Measurements from ENCODE around the gene ACTN1.

Gene ACTN1

DNA sequence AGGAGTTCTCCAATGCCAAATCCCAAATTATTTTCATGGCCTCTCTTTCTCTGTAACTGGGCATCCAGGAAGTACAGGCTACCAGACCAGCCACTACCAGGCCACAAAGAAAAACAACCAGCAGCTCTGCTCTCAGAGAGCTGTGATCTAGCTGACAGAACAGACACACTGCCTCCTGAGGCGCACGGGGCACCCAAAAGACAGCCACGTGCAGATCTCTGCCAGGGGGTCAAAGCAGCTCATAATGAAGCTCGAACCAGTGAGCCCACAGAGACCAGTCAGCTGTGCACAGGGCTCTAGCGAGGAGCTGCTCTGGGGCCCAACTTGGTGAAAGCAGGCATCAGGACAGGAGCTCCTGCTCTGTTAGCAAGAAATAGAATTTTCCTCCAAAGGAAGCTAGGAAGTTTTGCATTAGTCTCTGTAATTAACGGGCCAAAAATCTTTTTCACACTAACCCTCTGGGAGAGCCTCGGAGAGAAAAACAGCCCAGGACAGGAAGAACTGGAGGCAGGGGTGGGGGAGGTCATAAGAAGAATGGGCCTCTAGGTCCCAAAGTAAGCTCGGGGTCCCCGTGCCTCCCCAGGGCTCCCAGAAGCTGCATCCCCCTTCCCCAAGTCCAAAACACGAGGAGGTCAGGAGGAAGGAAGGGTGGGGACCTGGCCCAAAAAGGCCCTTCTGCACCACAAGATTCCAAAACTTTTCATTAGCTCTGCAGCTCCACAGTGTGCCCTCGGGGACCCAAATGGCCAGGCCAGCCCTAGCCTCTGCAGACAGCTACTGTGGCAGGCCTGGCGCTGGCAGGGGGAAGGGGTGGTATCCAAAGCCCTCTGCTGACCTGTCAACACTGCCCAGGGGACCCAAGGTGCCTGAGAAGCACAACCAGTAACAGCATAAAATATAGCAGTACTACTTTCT, 30.2 kb downstream of the ACTN1 start:
- no peak for DNase-seq

DNA sequence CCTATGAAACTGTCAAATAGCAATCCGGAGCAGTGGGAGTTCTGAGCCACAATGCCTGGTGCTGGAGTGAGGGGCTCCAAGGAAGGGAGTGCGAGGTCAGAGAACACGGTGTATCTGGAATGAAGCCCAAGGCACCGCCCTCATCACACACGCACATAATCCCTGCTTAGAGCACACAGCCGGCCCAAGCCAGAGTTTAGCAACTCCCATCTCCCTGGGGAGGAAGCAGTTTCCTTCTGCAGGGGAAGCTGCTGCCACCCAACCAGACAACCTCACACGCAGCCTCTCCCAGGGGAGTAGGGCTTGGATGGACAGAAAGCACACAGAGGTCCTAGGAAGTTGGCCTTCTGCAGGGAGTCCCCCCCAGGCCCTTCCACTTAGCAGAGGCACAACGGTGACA, 31.3 kb downstream of the ACTN1 start:
- DNase-seq: no peak

DNA sequence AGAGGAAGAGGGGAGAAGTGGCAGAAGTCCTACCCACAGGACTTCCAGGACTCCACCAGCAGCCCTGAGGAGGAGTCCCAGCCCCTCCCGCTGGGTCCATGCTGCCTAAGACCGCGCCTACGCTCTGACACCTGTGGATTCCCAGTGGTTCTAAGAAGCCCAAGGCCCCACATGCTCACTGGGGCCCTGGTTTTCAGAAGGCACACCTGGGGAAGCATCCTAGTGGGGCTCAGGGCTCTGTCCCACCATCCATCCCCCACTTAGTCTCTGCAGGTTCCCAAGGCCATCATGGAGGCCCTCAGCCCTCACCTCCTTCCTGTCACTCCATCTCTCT, 32.6 kb downstream of the ACTN1 start:
- no peak for DNase-seq

DNA sequence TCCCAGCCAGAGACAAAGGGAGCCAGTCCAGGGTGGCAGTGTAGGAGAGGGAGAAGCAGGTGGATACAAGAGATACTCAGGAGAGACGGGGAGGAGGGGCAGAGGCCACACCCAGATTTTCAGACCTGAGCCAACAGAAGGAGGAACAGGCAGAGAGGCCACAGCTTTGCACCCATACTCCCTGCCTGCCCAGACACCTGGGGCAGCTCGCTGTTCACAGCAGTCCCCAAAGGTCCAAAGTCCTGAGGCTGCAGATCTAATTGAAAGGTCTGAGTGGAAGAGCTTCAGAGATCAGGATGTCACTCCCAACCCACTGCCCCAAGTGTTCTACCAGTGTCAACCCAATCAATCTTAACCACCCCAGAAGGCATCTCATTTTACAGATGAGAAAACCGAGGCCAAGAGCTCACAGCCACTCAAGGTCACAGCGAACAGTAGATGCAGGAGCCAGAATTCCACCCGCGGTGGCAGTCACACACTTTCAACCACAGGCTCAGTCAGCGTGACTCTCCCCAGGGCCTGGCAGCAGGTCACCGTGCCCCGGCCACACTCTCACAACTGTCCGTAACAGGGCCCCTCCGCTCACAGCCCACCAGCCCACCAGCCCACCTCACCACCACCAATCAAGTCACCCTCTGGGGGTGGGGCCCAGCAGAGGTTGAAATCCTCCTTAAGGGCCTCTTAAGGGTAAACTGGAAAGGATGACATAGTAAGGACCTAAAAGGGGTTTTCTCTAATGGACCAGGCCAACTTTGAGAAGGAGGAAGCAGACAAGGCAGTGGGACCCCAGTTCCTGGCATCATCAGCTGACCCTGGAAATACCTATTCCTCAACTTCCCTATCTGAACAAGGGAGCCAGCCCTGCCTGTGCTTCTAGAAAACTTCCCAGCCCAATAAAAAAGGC, 33.3 kb downstream of the ACTN1 start:
- no peak for DNase-seq

DNA sequence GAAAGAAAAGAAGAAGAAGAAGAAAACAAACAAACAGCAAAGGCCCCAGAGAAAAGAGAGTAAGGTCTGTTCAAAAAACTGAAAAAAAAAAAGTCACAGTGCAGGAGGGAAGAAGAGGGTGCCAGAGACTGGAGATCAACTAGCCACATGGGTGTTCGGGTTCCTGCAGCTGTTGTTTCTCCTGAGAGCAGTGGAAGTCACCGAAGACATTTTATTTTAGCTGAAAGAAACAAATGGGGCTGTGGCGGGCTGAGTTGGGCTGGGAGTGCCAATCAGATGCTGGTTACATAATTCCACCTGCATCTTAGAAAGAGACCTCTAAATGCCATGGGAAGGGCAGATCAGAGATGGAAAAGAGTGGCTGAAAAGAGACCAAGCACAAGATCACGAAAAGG, 33.9 kb downstream of the ACTN1 start:
- DNase-seq: no peak

DNA sequence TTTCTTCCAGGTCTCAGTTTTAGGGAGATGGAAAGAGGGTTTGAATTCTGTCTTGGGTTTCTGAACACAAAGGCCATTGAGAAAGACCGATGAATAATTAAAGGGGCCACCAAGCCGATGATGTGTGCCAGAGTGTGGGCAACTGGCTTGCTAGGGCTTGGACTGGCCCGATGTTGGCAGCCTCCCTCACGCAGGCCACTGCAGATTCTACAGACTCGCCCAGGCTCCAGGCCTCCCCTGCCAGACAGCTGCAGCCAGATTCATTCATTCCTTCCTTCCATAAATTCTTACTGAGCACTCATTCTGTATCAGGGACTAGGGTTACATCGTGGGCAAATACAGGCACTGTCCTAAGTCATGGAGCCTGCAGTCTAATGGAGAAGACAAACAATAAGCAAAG, 34.9 kb downstream of the ACTN1 start:
- no peak for DNase-seq

DNA sequence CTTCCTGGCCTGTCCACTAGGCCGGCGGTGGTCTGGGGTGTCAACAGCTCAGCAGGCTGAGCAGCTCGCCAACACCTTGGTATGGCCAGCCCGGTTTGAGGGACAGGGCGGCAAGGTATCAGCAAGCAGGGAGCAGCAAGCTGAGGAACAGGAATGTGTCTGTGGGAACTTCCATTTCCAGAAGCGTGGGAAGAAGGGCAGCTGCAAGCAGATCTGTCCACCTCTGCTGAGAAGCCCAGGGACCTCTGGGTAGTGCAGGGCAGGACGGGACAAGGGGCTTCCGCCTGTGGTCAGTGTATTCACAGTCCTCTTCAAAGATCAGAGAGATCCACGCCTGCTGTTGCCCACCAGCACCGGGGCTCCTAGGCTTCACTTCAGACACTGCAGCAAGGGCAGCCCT, 36.0 kb downstream of the ACTN1 start:
- DNase-seq: no peak

DNA sequence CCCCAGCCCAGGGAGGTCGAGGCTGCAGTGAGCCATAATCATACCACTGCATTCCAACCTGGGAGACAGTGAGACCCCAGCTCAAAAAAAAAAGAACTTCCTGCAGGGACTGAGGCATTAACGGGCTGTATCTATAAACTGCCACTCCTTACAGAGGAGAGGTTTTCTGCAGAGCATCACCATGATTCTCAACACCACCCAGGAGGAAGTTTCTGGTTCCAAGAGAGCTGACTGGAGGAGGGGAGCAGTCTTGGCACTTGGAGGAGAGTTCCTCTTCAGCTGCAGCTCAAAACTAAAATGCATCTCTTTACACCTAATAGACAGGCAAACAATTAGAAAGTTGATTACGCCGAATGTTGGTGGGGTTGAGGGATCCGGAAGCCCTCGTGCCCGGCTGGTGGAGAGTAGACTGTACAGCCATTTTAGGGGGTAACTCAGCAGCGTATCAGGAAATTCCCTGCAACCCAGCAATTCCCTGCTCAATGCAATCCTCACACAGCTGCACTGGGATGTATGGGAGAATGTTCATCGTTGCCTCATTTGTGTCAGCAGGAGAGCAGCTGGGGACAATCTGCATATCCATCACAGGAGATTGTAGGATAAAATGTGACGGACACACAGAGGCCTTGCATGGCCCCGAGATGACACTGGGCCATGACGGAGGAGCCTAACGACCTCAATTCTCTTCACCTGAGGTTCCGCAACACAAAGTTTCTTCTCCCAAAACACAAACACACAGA, 36.6 kb downstream of the ACTN1 start:
- DNase-seq: no peak

DNA sequence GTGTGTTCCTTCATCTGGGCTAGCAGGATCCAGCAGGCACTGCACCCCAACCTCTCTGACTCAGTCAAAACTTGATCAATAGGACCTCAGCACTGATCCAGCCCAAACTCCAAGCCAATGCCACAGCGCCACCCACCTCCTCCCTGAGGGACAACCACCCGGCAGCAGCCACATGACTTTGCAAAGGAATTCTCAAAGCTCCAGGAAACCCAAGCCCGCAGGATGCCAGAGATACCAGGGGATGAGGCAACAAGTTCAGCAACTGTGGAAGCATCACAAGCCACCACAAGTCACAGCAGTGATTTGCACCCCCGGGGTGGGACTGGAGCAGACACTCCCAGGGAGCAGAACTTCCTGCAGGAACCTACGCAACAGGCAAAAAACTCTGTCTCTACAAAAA, 37.3 kb downstream of the ACTN1 start:
- DNase-seq: no peak

DNA sequence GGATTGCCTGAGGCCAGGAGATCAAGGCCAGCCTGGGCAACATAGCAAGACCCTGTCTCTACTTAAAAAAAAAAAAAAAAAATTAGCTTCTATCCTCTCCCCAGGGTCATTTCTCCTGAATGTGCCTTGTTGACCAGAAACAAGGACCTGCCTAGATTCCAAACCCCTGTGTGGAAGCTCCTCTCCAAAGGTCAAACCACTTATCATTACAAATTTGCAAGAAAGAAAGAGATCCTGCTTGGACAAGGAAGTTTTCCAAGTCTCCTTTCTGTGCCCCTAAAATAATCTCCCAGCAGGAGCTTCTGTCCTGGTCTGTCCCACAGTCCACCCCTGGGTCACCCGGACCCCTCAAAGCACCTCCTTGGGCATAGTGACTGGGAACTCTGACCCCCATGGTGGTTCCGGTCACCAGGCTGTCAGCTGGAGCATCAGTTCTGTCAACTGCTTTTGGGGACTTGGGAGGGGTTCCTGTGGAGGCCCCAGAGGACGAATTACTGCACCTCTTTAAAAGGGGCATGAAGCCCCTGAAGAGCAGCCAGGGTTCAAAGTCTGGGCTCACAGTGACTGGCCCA, 38.4 kb downstream of the ACTN1 start:
- no peak for DNase-seq

DNA sequence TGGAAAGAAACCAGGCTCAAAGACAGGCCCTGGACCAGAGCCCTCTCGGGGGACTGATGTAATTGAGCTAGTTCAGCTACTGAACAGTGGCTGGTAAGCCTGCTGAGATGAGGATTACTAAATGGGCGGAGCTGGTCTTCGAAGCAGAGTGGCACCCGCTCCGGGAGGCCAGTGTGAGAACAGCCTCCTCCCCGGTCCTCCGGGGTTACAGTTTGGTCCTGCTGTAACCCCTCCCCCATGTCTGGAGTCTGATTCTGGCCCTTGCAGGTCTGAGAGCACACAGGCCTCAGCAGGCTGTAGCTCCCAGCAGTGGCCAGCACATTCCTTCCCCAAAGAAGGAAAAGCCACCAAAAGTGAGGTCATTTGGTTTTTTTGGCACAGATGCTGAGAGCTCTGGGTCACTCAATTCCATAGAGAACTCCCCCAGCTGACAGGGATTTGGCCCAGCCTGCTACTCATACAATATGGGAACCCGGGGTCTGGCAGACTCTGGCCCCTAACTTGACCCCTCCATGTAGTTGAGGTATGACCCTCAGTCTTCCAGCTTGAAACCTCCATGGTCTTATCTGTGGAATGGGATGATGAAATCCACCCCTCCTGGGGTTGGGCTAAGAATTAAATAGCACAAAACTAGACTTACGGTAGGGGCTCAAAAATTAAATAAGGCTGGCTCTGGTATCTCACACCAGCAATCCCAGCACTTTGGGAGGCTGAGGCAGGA, 39.0 kb downstream of the ACTN1 start:
- no peak for DNase-seq

DNA sequence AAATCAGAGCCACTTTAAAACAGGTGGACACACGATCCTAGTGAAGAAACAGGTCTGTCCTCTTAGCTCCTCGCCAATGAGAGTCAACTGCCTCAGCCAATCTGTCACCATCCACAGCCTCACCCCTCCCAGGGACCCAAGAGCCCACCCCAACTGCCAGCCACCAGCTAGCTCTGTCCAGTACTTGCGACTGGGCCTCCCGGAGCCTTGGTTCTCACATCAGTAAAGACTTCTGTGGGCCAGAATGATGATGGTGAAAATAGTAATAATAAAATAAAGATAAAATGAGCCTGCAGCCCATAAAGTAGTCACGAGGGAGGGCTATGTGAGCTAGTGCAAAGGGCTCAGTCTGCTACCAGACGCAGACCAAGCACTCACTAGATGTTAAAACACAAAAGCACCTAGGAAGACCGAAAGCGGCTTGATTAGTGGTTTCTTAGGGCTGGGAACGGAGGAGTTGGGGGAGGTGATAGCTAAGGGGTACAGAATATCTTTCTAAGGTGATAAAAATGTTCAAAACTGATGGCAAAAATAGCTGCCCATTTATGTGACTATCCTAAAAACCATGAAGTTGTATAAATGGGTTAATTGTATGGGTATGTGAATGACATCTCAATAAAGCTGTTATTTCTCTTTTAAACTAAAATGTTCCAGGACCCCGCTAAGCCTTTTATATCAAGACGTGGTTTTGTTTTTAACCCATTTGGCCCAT, 39.8 kb downstream of the ACTN1 start:
- no peak for DNase-seq

DNA sequence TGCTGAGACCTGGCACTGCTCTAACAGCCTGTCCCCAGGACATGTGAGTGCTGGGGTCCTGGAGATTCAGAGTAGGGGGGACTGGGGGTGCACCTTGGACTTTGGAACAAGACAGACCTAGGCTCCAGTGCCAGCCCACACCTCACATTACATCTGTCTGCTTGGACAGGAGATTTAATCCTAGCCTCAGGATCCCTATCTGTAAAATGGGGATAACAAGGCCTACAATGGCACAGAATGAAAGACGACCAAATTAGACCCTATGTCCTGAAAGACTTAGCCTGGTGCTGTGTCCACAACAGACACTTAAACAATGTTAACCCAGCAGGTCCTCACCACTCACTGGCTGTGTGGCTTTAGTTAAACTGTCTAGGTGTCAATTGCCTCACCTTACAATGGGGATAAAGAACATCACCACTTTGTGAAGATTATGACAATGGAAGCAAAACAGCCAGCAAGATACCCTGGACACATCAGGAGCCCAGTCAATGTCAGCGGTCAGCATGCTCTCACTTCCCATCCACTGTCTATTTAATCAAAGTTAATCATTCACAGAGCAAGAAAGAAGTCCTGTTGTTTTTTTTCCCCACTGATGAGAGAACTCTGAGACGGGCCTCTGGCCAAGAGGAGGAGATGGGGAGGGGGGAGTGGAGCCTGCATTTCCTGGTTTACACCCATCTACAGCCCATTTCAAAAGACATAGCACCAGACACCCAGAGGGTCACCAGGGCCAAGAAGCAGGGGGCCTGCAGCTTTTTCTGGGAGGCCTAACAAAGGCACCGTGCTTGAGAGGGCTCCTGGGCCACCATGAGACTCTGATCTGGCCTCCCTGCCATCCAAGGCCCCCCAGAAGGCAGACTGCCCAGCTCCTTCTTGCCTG, 40.6 kb downstream of the ACTN1 start:
- no peak for DNase-seq

DNA sequence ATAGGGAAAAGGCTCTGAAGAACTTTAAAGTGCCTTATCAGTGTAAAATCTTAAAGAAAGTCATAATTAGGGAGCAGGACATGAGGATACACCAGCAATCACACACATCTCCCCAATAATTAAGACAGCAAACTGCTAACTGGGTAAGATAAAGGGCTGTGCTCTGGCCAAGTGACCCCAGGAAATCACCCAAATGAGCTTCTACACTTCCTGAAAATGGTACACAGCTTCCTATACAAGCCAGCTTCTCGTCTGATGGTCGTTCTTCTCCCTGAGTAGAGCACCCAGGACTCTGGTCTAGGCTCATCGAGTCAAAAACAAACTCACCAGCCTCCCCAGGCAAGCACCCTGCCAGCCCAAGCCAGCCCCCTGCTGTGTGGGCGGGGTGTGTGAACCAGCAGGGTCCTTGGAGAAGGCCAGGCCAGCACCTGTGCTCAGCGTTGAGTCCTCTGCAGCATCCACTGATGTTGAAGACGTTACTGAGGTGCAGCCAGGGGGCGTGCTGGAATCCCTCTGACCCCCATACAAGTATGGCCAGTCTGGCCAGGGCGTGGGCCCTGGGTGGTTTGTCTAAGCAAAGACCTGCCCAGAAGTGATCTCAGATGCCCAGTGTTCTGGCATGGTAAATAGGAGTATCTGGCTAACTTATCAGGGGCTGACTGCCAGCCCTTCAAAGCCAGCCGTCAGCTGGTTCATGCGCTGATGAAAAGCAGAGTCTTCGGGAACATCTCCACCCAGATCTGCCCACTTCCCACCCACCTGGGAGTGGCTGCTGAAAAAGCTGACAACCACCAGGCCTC, 41.4 kb downstream of the ACTN1 start:
- DNase-seq: no peak

DNA sequence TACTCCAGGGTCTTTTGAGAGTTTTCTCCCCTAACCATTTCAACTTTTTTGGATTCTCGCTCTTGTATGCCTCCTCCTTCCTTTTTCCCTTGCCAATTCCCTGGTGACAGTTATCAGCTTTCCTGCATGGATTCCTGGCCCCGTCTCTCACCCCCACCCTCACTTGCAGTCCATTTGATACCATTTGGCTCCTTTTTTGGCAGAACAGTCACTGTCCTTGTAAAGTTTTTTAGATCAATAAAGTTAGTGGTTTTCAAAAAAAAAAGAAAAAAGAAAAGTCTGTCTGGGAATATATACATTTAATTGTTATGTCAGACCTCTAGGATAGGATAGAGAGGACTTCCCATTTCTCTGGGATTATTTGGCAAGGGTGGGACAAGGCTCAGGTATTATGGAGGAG, 42.1 kb downstream of the ACTN1 start:
- DNase-seq: no peak

DNA sequence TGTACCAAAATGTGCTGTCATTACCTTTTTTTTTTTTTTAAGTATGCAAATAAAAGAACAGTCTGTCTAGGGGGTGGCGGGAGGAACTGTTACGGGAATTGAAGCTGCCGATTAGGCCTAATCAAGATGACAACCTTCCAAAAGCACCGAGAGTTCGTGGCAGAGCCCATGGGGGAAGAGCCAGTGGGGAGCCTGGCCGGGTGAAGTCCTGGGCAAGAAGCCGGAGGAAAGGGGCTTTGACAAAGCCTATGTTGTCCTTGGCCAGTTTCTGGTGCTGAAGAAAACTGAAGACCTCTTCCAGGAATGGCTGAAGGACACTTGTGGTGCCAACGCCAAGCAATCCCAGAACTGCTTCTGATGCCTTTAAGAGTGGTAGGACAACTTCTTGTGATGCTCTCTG, 42.6 kb downstream of the ACTN1 start:
- no peak for DNase-seq

DNA sequence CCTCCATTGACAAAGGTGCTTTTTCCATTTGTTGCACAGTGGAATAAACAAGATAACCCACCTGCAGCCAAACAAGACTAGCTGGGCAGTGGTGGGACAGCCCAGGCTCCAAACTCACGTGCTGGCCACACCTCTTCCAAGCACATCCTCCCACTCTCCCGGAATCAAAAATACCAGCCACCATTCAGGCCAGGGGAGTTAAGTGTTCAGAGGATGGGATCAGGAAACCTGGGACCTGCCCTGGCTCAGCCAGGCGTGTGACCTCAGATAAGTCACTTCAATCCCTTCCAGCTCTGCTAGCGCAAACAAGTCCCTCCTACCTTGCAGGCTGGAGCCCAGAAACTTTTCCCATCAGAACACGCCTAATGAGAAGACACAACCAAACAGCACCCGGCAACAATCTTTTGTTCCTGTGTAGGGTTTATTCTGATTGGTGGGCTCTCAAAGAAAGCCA, 43.3 kb downstream of the ACTN1 start:
- DNase-seq: no peak

DNA sequence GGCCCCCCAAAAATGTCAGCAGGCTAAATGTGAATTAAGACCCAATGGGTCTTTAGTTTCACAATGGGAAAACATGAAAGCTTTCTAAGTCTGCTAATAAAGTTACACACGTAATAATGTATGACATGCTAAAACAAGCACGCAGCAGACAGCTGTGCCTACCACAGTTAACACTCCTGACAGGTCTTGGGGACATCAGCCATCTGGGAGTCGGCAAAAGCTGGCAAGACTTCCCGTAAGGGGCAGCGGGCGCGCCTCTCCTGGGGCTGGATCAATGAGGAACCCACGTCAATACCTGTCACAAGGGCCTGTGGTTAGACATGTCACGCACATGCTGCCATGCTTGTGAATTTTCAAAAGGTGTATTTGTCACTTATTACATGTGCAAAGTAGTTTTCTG, 45.0 kb downstream of the ACTN1 start:
- no peak for DNase-seq

DNA sequence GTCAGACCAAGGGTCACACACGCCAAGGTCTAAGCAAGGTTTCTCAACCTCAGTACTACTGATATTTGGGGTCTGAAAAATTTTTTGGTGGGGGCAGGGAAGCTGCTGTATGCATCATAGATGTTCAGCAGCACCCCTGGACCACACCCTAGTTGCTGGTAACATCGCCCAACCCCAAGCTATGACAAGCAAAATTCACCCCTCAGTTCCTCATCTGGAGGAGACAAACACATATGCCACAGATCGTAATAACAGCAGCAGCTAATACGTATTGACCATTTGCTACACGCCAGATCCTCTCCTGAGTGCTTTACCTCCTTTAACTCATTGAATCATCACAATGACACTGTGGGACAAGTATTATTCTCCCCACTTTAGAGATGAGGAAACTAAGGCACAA, 46.4 kb downstream of the ACTN1 start:
- DNase-seq: peak in 1 of 2 donors; percentile 64

DNA sequence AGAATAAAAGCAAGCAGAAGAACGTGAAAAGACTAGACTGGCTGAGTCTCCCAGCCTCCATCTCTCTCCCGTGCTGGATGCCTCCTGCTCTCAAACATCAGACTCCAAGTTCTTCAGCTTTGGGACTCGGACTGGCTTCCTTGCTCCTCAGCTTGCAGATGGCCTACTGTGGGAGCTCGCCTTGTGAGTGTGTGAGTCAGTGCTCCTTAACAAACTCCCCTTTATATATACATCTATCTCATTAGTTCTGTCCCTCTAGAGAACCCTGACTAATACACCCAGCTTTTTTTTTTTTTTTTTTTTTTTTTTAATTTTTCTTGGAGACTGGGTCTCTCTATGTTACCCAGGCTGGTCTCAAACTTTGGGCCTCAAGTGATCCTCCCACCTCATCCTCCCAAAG, 46.9 kb downstream of the ACTN1 start:
- DNase-seq: no peak

Data from CD4-positive, alpha-beta T cell treated with Interferon alpha-2 for 1 hour (primary cell).